ENCODE data around the gene SF3B6.
A peak's percentile ranks its signal among the peaks of the same experiment; 100 is the strongest.

SF3B6 gene

DNA sequence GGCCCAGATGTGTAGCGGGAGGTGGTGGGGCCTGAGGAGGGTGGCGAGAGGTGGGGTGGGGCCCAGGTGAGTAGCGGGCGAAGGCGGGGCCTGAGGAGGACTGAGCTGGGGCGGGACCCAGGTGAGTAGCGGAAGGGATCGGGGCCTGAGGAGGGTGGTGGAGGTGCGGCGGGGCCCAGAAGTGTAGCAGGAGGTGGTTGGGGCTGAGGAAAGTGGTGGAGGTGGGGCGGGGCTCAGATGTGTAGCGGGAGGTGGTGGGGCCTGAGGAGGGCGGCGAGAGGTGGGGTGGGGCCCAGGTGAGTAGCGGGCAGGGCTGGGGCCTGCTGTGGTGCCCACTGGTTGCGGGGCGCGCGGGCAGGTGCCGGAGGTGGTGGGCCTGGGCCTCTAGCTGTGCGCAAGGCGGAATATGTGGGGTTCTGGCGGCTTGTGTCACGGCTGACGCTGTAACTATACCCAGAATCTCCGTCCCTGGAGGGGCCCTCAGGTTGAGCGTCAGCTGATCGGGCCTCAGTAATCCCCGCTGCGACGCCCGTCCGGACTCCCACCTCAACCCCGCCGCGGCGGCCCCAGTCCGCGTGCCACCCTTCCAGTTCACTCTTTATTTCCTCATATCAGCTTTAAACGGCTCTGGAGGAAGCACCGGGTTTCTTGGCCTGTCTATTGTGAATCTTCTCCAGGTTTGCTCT lies 866 bp upstream of the SF3B6 start:
- Histone ChIP-seq H3K4me3 (ENCODE audit: low read length, poor library complexity, severe bottlenecking) (peak overlapping the region; percentile 77), H3K4me2 (ENCODE audit: low read depth, low read length, poor library complexity, severe bottlenecking) (peak overlapping the region; percentile 75), H4K20me1 (ENCODE audit: insufficient read depth, low read length, poor library complexity, severe bottlenecking) (peaks cover 20% of the 10 kb centered on the region), H3K9ac (ENCODE audit: low read depth, low read length, poor library complexity, severe bottlenecking) (peak overlapping the region; percentile 78), H3K27me3 (ENCODE audit: insufficient read depth, low read length, poor library complexity, severe bottlenecking) (no peaks in the 10 kb centered on the region), H3K9me2 (replicated peaks; ENCODE audit: low read depth, low read length) (no peaks in the 10 kb centered on the region), H3K79me2 (ENCODE audit: insufficient read depth, low read length) (peaks cover 44% of the 10 kb centered on the region), H3F3A (ENCODE audit: low read depth) (no peaks in the 10 kb centered on the region; the same call in 1 of the 2 replicates), H3K9me3 (ENCODE audit: insufficient read depth, low read depth, low read length) (no peaks in the 10 kb centered on the region), H2AFZ (ENCODE audit: low read length) (peak overlapping the region; percentile 33), H3K36me3 (ENCODE audit: insufficient read depth, low read length) (no peaks in the 10 kb centered on the region; the same call in 1 of the 2 replicates), H3K4me1 (ENCODE audit: insufficient read depth, low read length, poor library complexity, severe bottlenecking) (peaks cover 41% of the 10 kb centered on the region)
- TF ChIP-seq CTCF (conservative IDR thresholded peaks at IDR 0.05; ENCODE audit: low read length) = no peak
- no peak for TF ChIP-seq EZH2phosphoT487 (IDR thresholded peaks at IDR 0.05; ENCODE audit: borderline replicate concordance)

- Histone ChIP-seq H3K36me3 (ENCODE audit: insufficient read depth, low read length) (no peaks in the 10 kb centered on the region; the same call in 1 of the 2 replicates), H3K27me3 (ENCODE audit: insufficient read depth, low read length, poor library complexity, severe bottlenecking) (no peaks in the 10 kb centered on the region), H4K20me1 (ENCODE audit: insufficient read depth, low read length, poor library complexity, severe bottlenecking) (peaks cover 22% of the 10 kb centered on the region), H3K4me1 (ENCODE audit: insufficient read depth, low read length, poor library complexity, severe bottlenecking) (peaks cover 41% of the 10 kb centered on the region), H3K79me2 (ENCODE audit: insufficient read depth, low read length) (peaks cover 55% of the 10 kb centered on the region), H3K9me3 (ENCODE audit: insufficient read depth, low read depth, low read length) (no peaks in the 10 kb centered on the region), H3K4me3 (ENCODE audit: low read length, poor library complexity, severe bottlenecking) (peak overlapping the region; percentile 77), H2AFZ (ENCODE audit: low read length) (no peak overlapping the region), H3F3A (ENCODE audit: low read depth) (no peaks in the 10 kb centered on the region; the same call in 1 of the 2 replicates), H3K9me2 (replicated peaks; ENCODE audit: low read depth, low read length) (no peaks in the 10 kb centered on the region), H3K4me2 (ENCODE audit: low read depth, low read length, poor library complexity, severe bottlenecking) (peak overlapping the region; percentile 83), H3K9ac (ENCODE audit: low read depth, low read length, poor library complexity, severe bottlenecking) (peak overlapping the region; percentile 78)
- TF ChIP-seq CTCF (conservative IDR thresholded peaks at IDR 0.05; ENCODE audit: low read length) = no peak
- TF ChIP-seq EZH2phosphoT487 (IDR thresholded peaks at IDR 0.05; ENCODE audit: borderline replicate concordance) = no peak
These were observed 867 bp downstream of the SF3B6 start for GRCh38 chr2:24075259-24075658.

DNA sequence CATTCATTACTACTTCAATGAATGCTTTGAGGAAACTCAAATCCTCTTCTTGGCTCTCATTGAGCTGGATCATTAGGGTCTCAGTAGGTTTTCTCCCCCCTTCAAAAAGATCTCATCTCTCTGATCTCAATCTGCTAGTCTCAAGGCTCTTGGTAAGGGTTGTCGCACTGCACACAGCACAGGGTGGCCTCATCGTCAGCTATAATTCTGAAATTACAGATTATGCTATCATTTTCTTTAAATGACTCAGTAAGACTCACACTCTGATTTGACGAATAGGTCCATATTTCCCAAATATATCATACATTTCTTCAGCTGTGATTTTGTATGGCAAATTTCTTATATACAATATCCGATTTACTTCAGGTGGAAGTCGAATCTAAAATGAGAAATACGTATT lies 2.3 kb downstream of the SF3B6 start:
- no peaks in the 10 kb centered on the region for H3K9me3 ChIP-seq (ENCODE audit: insufficient read depth, low read depth, low read length)
- no peaks in the 10 kb centered on the region; the same call in 1 of the 2 replicates for H3F3A ChIP-seq (ENCODE audit: low read depth)
- no peaks in the 10 kb centered on the region; the same call in 1 of the 2 replicates for H3K36me3 ChIP-seq (ENCODE audit: insufficient read depth, low read length)
- peak overlapping the region; percentile 21 for H3K9ac ChIP-seq (ENCODE audit: low read depth, low read length, poor library complexity, severe bottlenecking)
- peak overlapping the region; percentile 15 for H3K4me3 ChIP-seq (ENCODE audit: low read length, poor library complexity, severe bottlenecking)
- no peaks in the 10 kb centered on the region for H3K9me2 ChIP-seq (replicated peaks; ENCODE audit: low read depth, low read length)
- H3K79me2 ChIP-seq (ENCODE audit: insufficient read depth, low read length) = peaks cover 61% of the 10 kb centered on the region
- H3K27me3 ChIP-seq (ENCODE audit: insufficient read depth, low read length, poor library complexity, severe bottlenecking) = no peaks in the 10 kb centered on the region
- peaks cover 22% of the 10 kb centered on the region for H4K20me1 ChIP-seq (ENCODE audit: insufficient read depth, low read length, poor library complexity, severe bottlenecking)
- H3K4me1 ChIP-seq (ENCODE audit: insufficient read depth, low read length, poor library complexity, severe bottlenecking) = peaks cover 49% of the 10 kb centered on the region
- peak overlapping the region; percentile 83 for H3K4me2 ChIP-seq (ENCODE audit: low read depth, low read length, poor library complexity, severe bottlenecking)
- TF ChIP-seq CTCF (conservative IDR thresholded peaks at IDR 0.05; ENCODE audit: low read length) (no peak), EZH2phosphoT487 (IDR thresholded peaks at IDR 0.05; ENCODE audit: borderline replicate concordance) (no peak)
- no peak overlapping the region for H2AFZ ChIP-seq (ENCODE audit: low read length)
